Embryonic facial prominence (tissue), 1 donor: ENCODE measurements around the gene CALML5.
A peak's percentile ranks its signal among the peaks of the same experiment; 100 is the strongest.
"Not testable (repeated sequence)": the region's sequence is repeated elsewhere in the genome, so short reads cannot be mapped to it uniquely, and the experiment has no call there.

Experiments used
- DNase-seq: peaks from one replicate; pipeline ENCODE4 v3.0.0-alpha.2; 2016; ENCODE audit errors: extremely low spot score

CALML5 gene

GRCh38 chr10:5481121-5481520 lies 18.2 kb downstream of the CALML5 start:
- DNase-seq: no peak

GRCh38 chr10:5480162-5480941 lies 19.0 kb downstream of the CALML5 start:
- no peak for DNase-seq

GRCh38 chr10:5479481-5480161 lies 19.7 kb downstream of the CALML5 start:
- no peak for DNase-seq

GRCh38 chr10:5478694-5479305 lies 20.6 kb downstream of the CALML5 start:
- DNase-seq: no peak

- DNase-seq: no peak
Measured at GRCh38 chr10:5477948-5478693, 21.2 kb downstream of the CALML5 start.

GRCh38 chr10:5476918-5477525 lies 22.3 kb downstream of the CALML5 start:
- no peak for DNase-seq

GRCh38 chr10:5475974-5476807 lies 23.2 kb downstream of the CALML5 start:
- DNase-seq: not testable (repeated sequence)

- not testable (repeated sequence) for DNase-seq
Measured at GRCh38 chr10:5475088-5475487, 24.3 kb downstream of the CALML5 start.

GRCh38 chr10:5474642-5475041 lies 24.7 kb downstream of the CALML5 start:
- not testable (repeated sequence) for DNase-seq

- DNase-seq: no peak
Measured at GRCh38 chr10:5470062-5470751, 29.2 kb downstream of the CALML5 start.

GRCh38 chr10:5469353-5470061 lies 29.9 kb downstream of the CALML5 start:
- DNase-seq: no peak

GRCh38 chr10:5468262-5469106 lies 30.9 kb downstream of the CALML5 start:
- DNase-seq: no peak

- DNase-seq: no peak
Measured at GRCh38 chr10:5467634-5468255, 31.6 kb downstream of the CALML5 start.

- DNase-seq: peak; percentile 43
Measured at GRCh38 chr10:5467207-5467535, 32.2 kb downstream of the CALML5 start.

- DNase-seq: peak; percentile 90
Measured at GRCh38 chr10:5466451-5467206, 32.7 kb downstream of the CALML5 start.

- DNase-seq: no peak
Measured at GRCh38 chr10:5465976-5466450, 33.4 kb downstream of the CALML5 start.

- DNase-seq: no peak
Measured at GRCh38 chr10:5464546-5464945, 34.8 kb downstream of the CALML5 start.
